ENCODE results near the gene RAD51B. TPM values are rescaled to one million over a fixed set of nuclear protein-coding genes. Genes with fewer than 3 reads are reported as not detected.

Gene RAD51B
- total RNA-seq, 6 experiments from 2014 or later, result 2.7 to 5.8 (median 4.3) TPM

- DNase-seq, result no peak
- no peak overlapping the region for H3K4me3 ChIP-seq
- intact Hi-C loops (cut with DNase I), result no loop called here
- H3K4me1 ChIP-seq, result peaks cover 0 to 8% (median 0%) of the 10 kb centered on the region in 4 donors
- no peaks in the 10 kb centered on the region for H3K9me3 ChIP-seq
- H3K27ac ChIP-seq, result no peak overlapping the region
- H3K27me3 ChIP-seq, result no peaks in the 10 kb centered on the region
- TF ChIP-seq POLR2A (IDR thresholded peaks at IDR 0.05), result no peak
- TF ChIP-seq, protein P1, sequence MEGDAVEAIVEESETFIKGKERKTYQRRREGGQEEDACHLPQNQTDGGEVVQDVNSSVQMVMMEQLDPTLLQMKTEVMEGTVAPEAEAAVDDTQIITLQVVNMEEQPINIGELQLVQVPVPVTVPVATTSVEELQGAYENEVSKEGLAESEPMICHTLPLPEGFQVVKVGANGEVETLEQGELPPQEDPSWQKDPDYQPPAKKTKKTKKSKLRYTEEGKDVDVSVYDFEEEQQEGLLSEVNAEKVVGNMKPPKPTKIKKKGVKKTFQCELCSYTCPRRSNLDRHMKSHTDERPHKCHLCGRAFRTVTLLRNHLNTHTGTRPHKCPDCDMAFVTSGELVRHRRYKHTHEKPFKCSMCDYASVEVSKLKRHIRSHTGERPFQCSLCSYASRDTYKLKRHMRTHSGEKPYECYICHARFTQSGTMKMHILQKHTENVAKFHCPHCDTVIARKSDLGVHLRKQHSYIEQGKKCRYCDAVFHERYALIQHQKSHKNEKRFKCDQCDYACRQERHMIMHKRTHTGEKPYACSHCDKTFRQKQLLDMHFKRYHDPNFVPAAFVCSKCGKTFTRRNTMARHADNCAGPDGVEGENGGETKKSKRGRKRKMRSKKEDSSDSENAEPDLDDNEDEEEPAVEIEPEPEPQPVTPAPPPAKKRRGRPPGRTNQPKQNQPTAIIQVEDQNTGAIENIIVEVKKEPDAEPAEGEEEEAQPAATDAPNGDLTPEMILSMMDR (IDR thresholded peaks at IDR 0.05), result no peak
- H3K36me3 ChIP-seq, result no peaks in the 10 kb centered on the region
- no peak for ATAC-seq
Measured at GRCh38 chr14:68145539-68145938, 326.0 kb downstream of the RAD51B start.

DNA sequence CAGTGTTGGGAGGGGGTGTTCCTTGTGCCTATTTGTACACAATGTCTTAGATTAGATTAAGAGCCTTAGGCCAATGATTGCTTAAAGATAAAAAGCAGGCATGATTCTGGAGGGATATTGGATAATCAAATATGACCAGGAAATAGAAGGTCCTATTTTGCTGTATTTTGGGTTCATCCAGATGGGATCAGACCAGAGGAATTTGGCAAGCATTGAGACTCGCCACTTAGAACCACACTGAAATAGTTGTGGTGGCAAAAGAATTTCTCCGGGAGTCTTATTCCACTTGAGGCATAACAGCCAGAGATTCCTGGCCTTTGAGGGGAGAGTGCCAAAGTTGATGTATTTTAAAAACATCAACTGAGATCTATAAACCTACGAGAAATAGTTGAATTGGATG lies 327.2 kb downstream of the RAD51B start:
- no peak overlapping the region for H3K27ac ChIP-seq
- WGBS (ENCODE audit: insufficient coverage, low coverage, low lambda C conversion rate, missing lambda C conversion rate), result 50% methylated on average over 1 of the region's 3 CpGs
- DNase-seq, result no peak
- intact Hi-C loops (cut with DNase I), result no loop called here
- no peak overlapping the region for H3K4me3 ChIP-seq
- H3K4me1 ChIP-seq, result peaks cover 0 to 8% (median 0%) of the 10 kb centered on the region in 4 donors
- TF ChIP-seq, protein P1 (IDR thresholded peaks at IDR 0.05), result no peak
- TF ChIP-seq POLR2A (IDR thresholded peaks at IDR 0.05), result no peak
- H3K36me3 ChIP-seq, result no peaks in the 10 kb centered on the region
- peaks cover 0 to 3% (median 0%) of the 10 kb centered on the region in 4 donors for H3K9me3 ChIP-seq
- H3K27me3 ChIP-seq, result no peaks in the 10 kb centered on the region
- ATAC-seq, result no peak

GRCh38 chr14:68147303-68147702 lies 327.7 kb downstream of the RAD51B start:
- no peak for DNase-seq
- peaks cover 0 to 8% (median 0%) of the 10 kb centered on the region in 4 donors for H3K4me1 ChIP-seq
- no peaks in the 10 kb centered on the region for H3K27me3 ChIP-seq
- TF ChIP-seq, protein P1 (IDR thresholded peaks at IDR 0.05), result no peak
- no peak for TF ChIP-seq POLR2A (IDR thresholded peaks at IDR 0.05)
- no peak for ATAC-seq
- H3K36me3 ChIP-seq, result no peaks in the 10 kb centered on the region
- H3K9me3 ChIP-seq, result peaks cover 0 to 3% (median 0%) of the 10 kb centered on the region in 4 donors
- intact Hi-C loops (cut with DNase I), result no loop called here
- no peak overlapping the region for H3K27ac ChIP-seq
- no peak overlapping the region for H3K4me3 ChIP-seq

DNA sequence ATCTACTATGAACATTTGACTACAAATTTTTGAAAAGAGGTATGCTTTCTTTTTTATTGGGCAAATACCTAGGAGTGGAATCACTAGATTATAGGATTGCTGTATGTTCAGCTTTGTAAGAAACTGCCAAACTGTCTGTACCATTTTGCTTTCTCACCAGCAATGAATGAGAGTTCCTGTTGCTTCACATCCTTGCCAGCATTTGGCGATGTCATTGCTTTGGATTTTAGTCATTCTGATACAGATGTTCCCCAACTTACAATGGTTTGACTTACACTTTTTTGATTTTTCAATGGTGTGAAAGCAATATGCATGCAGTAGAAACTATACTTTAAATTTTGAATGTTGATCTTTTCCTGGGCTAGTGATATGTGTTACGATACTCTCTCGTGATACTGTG lies 328.7 kb downstream of the RAD51B start:
- no peaks in the 10 kb centered on the region for H3K36me3 ChIP-seq
- no peak for ATAC-seq
- TF ChIP-seq, protein P1 (IDR thresholded peaks at IDR 0.05), result no peak
- no peak for TF ChIP-seq POLR2A (IDR thresholded peaks at IDR 0.05)
- DNase-seq, result no peak
- H3K27ac ChIP-seq, result no peak overlapping the region
- H3K27me3 ChIP-seq, result no peaks in the 10 kb centered on the region
- no peak overlapping the region for H3K4me3 ChIP-seq
- WGBS (ENCODE audit: insufficient coverage, low coverage, low lambda C conversion rate, missing lambda C conversion rate), result 100% methylated on average over 3 of the region's 3 CpGs
- H3K4me1 ChIP-seq, result peaks cover 0 to 8% (median 0%) of the 10 kb centered on the region in 4 donors
- intact Hi-C loops (cut with DNase I), result no loop called here
- peaks cover 0 to 3% (median 0%) of the 10 kb centered on the region in 4 donors for H3K9me3 ChIP-seq

GRCh38 chr14:68148763-68149162 lies 329.2 kb downstream of the RAD51B start:
- no peak overlapping the region for H3K4me3 ChIP-seq
- no peak for DNase-seq
- H3K27ac ChIP-seq, result no peak overlapping the region
- H3K27me3 ChIP-seq, result no peaks in the 10 kb centered on the region
- H3K36me3 ChIP-seq, result no peaks in the 10 kb centered on the region
- peaks cover 0 to 3% (median 0%) of the 10 kb centered on the region in 4 donors for H3K9me3 ChIP-seq
- H3K4me1 ChIP-seq, result peaks cover 0 to 8% (median 0%) of the 10 kb centered on the region in 4 donors
- ATAC-seq, result no peak
- intact Hi-C loops (cut with DNase I), result no loop called here
- TF ChIP-seq, protein P1 (IDR thresholded peaks at IDR 0.05), result no peak
- TF ChIP-seq POLR2A (IDR thresholded peaks at IDR 0.05), result no peak
